IMR-90 (cell line): ENCODE results near the gene HIGD2A. TPM values are rescaled to one million over a fixed set of nuclear protein-coding genes. Genes with fewer than 3 reads are reported as not detected.

Experiments used
- ATAC-seq: fragments of 200-7000 bp; cut with Tn5 transposase; 2 replicates; pipeline ENCODE4 v1.9.1; 2020; ENCODE audit warnings: low read depth, mild to moderate bottlenecking, moderate library complexity
- BruUV-seq: library from RNA; stranded (reverse); fragments of 400-500 nt; replicated peaks from 2 replicates; lab custom pipeline; 2021; lab: Mats Ljungman, UMichigan
- CTCF ChIA-PET: fragments of 300-600 bp; formaldehyde crosslinking; extraction: SDS; loops from one replicate; lab custom pipeline; 2021; ENCODE audit warnings: antibody characterized with exemption; lab: Yijun Ruan, JAX
- POLR2A ChIA-PET: fragments of 300-600 bp; sonication (Branson Sonifier 250); formaldehyde crosslinking; loops from one replicate; lab custom pipeline; 2022; ENCODE audit warnings: antibody characterized with exemption; ENCODE audit not compliant: unreplicated experiment; lab: Charles Lee
- DNase-seq: peaks from one replicate; pipeline ENCODE4 v3.0.0; 2013
- H2AFZ ChIP-seq: replicated peaks from 2 replicates; pipeline ENCODE3; 2013; ENCODE audit warnings: low read length, mild to moderate bottlenecking; ENCODE audit not compliant: poor library complexity
- H2AK5ac ChIP-seq: 2 replicates; pipeline ENCODE4 v1.6.1; 2013; ENCODE audit warnings: low read depth, low read length, inconsistent platforms
- H2AK9ac ChIP-seq: replicated peaks from 2 replicates; pipeline ENCODE3; 2013; ENCODE audit warnings: mild to moderate bottlenecking, low read depth, low read length, moderate library complexity; ENCODE audit not compliant: poor library complexity
- H2BK120ac ChIP-seq: 2 replicates; pipeline ENCODE4 v1.6.1; 2013; ENCODE audit warnings: low read depth, low read length, inconsistent platforms
- H2BK15ac ChIP-seq: 3 replicates; pipeline ENCODE4 v1.6.1; 2013; ENCODE audit warnings: low read depth, low read length, inconsistent platforms
- H2BK20ac ChIP-seq: 2 replicates; pipeline ENCODE4 v1.6.1; 2013; ENCODE audit warnings: low read depth, mild to moderate bottlenecking, inconsistent platforms, low read length, moderate library complexity
- H2BK5ac ChIP-seq: 2 replicates; pipeline ENCODE4 v1.6.1; 2013; ENCODE audit warnings: mild to moderate bottlenecking, low read depth, low read length, inconsistent platforms; ENCODE audit not compliant: poor library complexity, severe bottlenecking
- H3K14ac ChIP-seq: replicated peaks from 2 replicates; pipeline ENCODE4 v1.6.1; 2013; ENCODE audit warnings: low read depth, low read length, inconsistent platforms
- H3K18ac ChIP-seq: 2 replicates; pipeline ENCODE4 v1.6.1; 2013; ENCODE audit warnings: low read depth, low read length, control low read depth
- H3K23ac ChIP-seq: 2 replicates; pipeline ENCODE4 v1.6.1; 2013; ENCODE audit warnings: low read depth, low read length, inconsistent platforms
- H3K27ac ChIP-seq: 2 replicates; pipeline ENCODE4 v1.5.1; 2013; ENCODE audit warnings: mild to moderate bottlenecking, control low read depth, low read length; ENCODE audit not compliant: insufficient read depth
- H3K27me3 ChIP-seq: 2 replicates; pipeline ENCODE4 v1.6.1; 2013; ENCODE audit warnings: low read length; ENCODE audit not compliant: control insufficient read depth, insufficient read depth
- H3K36me3 ChIP-seq: 2 replicates; pipeline ENCODE4 v1.6.1; 2013; ENCODE audit warnings: low read length, mixed read lengths; ENCODE audit not compliant: control insufficient read depth, insufficient read depth
- H3K4ac ChIP-seq: 2 replicates; pipeline ENCODE4 v1.6.1; 2013; ENCODE audit warnings: low read depth, low read length, inconsistent platforms
- H3K4me1 ChIP-seq: 2 replicates; pipeline ENCODE4 v1.6.1; 2013; ENCODE audit warnings: low read length, mixed read lengths; ENCODE audit not compliant: control insufficient read depth, insufficient read depth
- H3K4me2 ChIP-seq: 2 replicates; pipeline ENCODE4 v1.6.1; 2013; ENCODE audit warnings: low read depth, mild to moderate bottlenecking, control low read depth, low read length, moderate library complexity
- H3K4me3 ChIP-seq: 2 replicates; pipeline ENCODE4 v1.5.1; 2013; ENCODE audit warnings: low read depth, mild to moderate bottlenecking, control low read depth, low read length, moderate library complexity; ENCODE audit not compliant: insufficient read depth
- H3K56ac ChIP-seq: 2 replicates; pipeline ENCODE4 v1.6.1; 2013; ENCODE audit warnings: low read length, inconsistent platforms; ENCODE audit not compliant: insufficient read depth; ENCODE audit errors: extremely low read depth
- H3K79me1 ChIP-seq, 2 experiments: 2 replicates each; pipeline ENCODE4 v1.6.1; 2013; ENCODE audit warnings: low read length in 2 of 2, inconsistent platforms in 1 of 2, low read depth in 1 of 2
- H3K9ac ChIP-seq: 2 replicates; pipeline ENCODE4 v1.6.1; 2013; ENCODE audit warnings: low read depth, low read length, control low read depth
- H3K9me1 ChIP-seq: 2 replicates; pipeline ENCODE4 v1.6.1; 2013; ENCODE audit warnings: low read length, inconsistent platforms; ENCODE audit not compliant: insufficient read depth
- H3K9me3 ChIP-seq: 2 replicates; pipeline ENCODE4 v1.6.1; 2013; ENCODE audit warnings: low read length; ENCODE audit not compliant: control insufficient read depth, insufficient read depth
- H4K20me1 ChIP-seq: 2 replicates; pipeline ENCODE4 v1.6.1; 2013; ENCODE audit warnings: low read length, inconsistent platforms; ENCODE audit not compliant: insufficient read depth
- H4K5ac ChIP-seq: 2 replicates; pipeline ENCODE4 v1.6.1; 2013; ENCODE audit warnings: mild to moderate bottlenecking, low read depth, low read length, control low read depth
- H4K8ac ChIP-seq, 2 experiments: 2 replicates each; pipeline ENCODE4 v1.6.1; 2013; ENCODE audit warnings: low read depth in 2 of 2, low read length in 2 of 2, control low read depth in 1 of 2, inconsistent platforms in 1 of 2
- H4K91ac ChIP-seq: 2 replicates; pipeline ENCODE4 v1.6.1; 2013; ENCODE audit warnings: low read depth, low read length, inconsistent platforms; ENCODE audit not compliant: insufficient read depth
- FOS ChIP-seq: fragments of 150-350 bp; IDR thresholded peaks from 2 replicates; pipeline ENCODE4 v1.6.1; 2016; ENCODE audit warnings: low read depth, low read length
- MAFK ChIP-seq: IDR thresholded peaks from 2 replicates; pipeline ENCODE4 v1.6.1; 2012; ENCODE audit warnings: low read depth, low read length, improper control_type of control experiment
- RAD21 ChIP-seq: IDR thresholded peaks from 2 replicates; pipeline ENCODE4 v1.6.1; 2012; ENCODE audit warnings: low read length, improper control_type of control experiment
- SMC3 ChIP-seq: fragments of 150-350 bp; IDR thresholded peaks from 2 replicates; pipeline ENCODE4 v1.6.1; 2016; ENCODE audit warnings: low read depth, mild to moderate bottlenecking, antibody characterized with exemption, low read length, moderate library complexity
- WGBS, 2 experiments: methylation state at CpG; one replicate each; pipeline versions ENCODE4 v1.1.5 to v1.1.7; 2013; ENCODE audit warnings: missing lambda C conversion rate in 2 of 2; ENCODE audit not compliant: insufficient read length in 1 of 2; ENCODE audit errors: extremely low coverage in 2 of 2; 5-methylcytosine and 5-hydroxymethylcytosine counted together
- dilution Hi-C: fragments of 300-500 bp; cut with HindIII; formaldehyde crosslinking; loops from one replicate; pipeline ENCODE4 v1.14.3; 2018; ENCODE audit warnings: low sequenced_read_pairs; ENCODE audit not compliant: unreplicated experiment
- in situ Hi-C: fragments of 300-500 bp; cut with MboI; formaldehyde crosslinking; loops from 3 replicates; pipeline ENCODE4 v1.14.3; 2019; ENCODE audit warnings: low sequenced_read_pairs, inconsistent platforms, mixed read lengths
- intact Hi-C: fragments of 100-400 bp; cut with micrococcal nuclease; formaldehyde crosslinking; loops from 2 replicates; pipeline ENCODE4 v1.10.0; 2022
- polyA plus RNA-seq, 3 experiments: library from polyadenylated mRNA; depleted of rRNA; stranded (reverse); fragments of >200 nt; gene quantifications; 2 replicates each; pipeline ENCODE4 v1.2.3, GENCODE V29; 2012; ENCODE audit warnings: low replicate concordance in 1 of 3
- total RNA-seq: library from RNA; depleted of rRNA; stranded (reverse); fragments of >200 nt; gene quantifications from 2 replicates; pipeline ENCODE4 v1.2.3, GENCODE V29; 2012
- TF ChIP-seq, protein P1 (sequence below): conservative IDR thresholded peaks from 2 replicates; pipeline ENCODE4 v1.5.1; 2012; ENCODE audit warnings: mild to moderate bottlenecking, low read depth, low read length, improper control_type of control experiment

The HIGD2A gene
- total and polyA plus RNA-seq, 2 of the 4 experiments (the other 2 are of a cell fraction), result 35.0 to 131 TPM

DNA sequence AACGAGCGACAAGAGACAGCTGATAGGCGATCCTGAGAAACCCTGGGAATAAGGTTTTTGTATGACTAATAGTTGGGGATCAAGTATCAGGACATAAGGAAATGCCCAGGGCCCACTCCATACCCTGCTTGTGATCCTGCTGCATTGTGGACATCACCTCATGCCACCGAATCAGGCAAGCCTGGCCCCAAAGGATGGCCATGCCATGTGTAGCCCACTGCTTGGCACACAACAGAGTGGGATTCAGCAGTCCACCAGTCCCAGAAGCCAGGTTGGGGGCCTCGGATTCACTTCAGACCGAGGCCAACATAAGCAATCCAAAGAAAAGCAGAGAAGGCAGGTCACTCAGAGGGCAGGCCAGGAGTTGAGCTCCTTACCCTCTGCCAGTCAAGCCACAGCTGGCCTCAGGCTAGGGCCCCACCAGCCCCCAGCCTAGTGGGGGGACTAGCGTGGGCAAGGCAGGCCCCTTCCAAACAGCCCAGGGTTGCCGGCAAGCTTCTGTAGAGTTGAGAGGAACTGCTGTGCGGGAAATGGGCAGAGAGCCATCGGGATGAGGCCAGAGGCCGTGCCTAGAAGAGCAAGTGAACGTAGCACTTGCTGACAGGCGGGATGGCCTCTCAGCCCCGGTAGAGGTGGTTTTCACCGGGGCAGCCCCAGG is 5.2 kb upstream of the HIGD2A start:
- 83% methylated on average over 4 of the region's 15 CpGs; no CpG with 5 or more reads in 1 of the 2 experiments for WGBS, 2 experiments
- Histone ChIP-seq H2BK5ac (no peak overlapping the region), H3K4me1 (no peaks in the 10 kb centered on the region), H4K5ac (no peak overlapping the region), H3K27ac (no peak overlapping the region), H3K9me3 (no peaks in the 10 kb centered on the region), H3K9ac (no peak overlapping the region), H2AK9ac (no peak overlapping the region), H3K27me3 (no peaks in the 10 kb centered on the region), H2BK15ac (no peak overlapping the region), H3K4ac (no peak overlapping the region), H3K14ac (no peak overlapping the region), H2AFZ (no peak overlapping the region), H3K23ac (no peak overlapping the region), H4K20me1 (peaks cover 3% of the 10 kb centered on the region; the same call in 1 of the 2 replicates), H2BK120ac (no peak overlapping the region), H3K56ac (no peak overlapping the region), H3K36me3 (peaks cover 38% of the 10 kb centered on the region), H2AK5ac (no peak overlapping the region), H3K4me3 (no peak overlapping the region), H4K91ac (no peak overlapping the region), H3K79me1 (peaks cover 11 to 32% of the 10 kb centered on the region in 2 experiments; a peak in 3 of 4 replicates), H2BK20ac (no peak overlapping the region), H3K9me1 (no peaks in the 10 kb centered on the region; the same call in 1 of the 2 replicates), H4K8ac (no peak overlapping the region), H3K4me2 (no peak overlapping the region), H3K18ac (no peak overlapping the region)
- ChIA-PET POLR2A (no interaction called here), CTCF (no interaction called here)
- intact Hi-C loops, result no loop called here
- ATAC-seq, result no peak
- dilution Hi-C loops, result no loop called here
- BruUV-seq, result no TSS peak
- DNase-seq, result no peak
- in situ Hi-C loops, result no loop called here
- TF ChIP-seq SMC3 (no peak), FOS (no peak), RAD21 (no peak), MAFK (no peak)
- TF ChIP-seq, protein P1, sequence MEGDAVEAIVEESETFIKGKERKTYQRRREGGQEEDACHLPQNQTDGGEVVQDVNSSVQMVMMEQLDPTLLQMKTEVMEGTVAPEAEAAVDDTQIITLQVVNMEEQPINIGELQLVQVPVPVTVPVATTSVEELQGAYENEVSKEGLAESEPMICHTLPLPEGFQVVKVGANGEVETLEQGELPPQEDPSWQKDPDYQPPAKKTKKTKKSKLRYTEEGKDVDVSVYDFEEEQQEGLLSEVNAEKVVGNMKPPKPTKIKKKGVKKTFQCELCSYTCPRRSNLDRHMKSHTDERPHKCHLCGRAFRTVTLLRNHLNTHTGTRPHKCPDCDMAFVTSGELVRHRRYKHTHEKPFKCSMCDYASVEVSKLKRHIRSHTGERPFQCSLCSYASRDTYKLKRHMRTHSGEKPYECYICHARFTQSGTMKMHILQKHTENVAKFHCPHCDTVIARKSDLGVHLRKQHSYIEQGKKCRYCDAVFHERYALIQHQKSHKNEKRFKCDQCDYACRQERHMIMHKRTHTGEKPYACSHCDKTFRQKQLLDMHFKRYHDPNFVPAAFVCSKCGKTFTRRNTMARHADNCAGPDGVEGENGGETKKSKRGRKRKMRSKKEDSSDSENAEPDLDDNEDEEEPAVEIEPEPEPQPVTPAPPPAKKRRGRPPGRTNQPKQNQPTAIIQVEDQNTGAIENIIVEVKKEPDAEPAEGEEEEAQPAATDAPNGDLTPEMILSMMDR, result no peak
